T-helper 1 cell (primary cell): Measurements from ENCODE around the gene EXOSC6.
"Not testable (repeated sequence)": the region's sequence is repeated elsewhere in the genome, so short reads cannot be mapped to it uniquely, and the experiment has no call there.

Source experiments
- DNase-seq, 5 donors: peaks; one replicate each; pipeline ENCODE4 v3.0.0-alpha.2; 2012 to 2020

The EXOSC6 gene

DNA sequence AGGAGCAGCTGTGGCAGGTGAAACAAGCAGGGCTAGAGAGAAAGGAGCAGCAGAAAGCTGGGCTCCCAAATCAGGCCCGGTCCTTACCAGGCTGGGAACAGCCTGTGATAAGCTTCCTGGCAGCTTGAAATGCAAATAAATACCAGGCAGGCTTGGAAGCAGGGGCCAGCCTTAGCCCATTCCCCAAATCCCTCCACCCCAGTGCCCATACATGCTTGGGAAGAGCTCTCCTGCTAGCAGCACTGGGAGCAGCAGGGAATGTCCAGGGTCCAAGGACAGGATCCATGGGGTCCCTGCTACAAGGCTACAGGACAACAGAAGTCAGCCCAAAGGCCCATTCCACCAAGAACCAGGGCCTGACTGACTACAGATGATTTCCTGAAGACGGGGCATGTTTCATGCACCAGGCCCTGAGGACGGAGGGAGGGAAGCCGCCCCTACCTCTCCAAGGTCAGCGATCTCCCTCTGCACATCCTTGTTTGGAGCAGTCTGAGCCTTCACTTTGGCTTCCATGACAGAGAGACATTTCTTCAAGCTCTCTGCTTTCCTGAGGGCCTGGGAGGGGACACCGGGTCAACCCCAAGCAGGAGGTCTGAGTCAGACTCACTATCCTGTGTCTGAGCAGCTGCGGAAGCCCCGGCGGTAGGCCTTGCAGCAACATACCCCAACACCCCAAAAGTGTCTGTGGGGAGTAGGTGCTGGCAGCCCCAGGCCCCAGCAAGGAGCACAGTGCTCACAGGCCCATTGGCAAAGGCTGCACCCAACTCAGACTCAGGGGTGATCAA lies 2.6 kb upstream of the EXOSC6 start:
- DNase-seq: no peak

DNA sequence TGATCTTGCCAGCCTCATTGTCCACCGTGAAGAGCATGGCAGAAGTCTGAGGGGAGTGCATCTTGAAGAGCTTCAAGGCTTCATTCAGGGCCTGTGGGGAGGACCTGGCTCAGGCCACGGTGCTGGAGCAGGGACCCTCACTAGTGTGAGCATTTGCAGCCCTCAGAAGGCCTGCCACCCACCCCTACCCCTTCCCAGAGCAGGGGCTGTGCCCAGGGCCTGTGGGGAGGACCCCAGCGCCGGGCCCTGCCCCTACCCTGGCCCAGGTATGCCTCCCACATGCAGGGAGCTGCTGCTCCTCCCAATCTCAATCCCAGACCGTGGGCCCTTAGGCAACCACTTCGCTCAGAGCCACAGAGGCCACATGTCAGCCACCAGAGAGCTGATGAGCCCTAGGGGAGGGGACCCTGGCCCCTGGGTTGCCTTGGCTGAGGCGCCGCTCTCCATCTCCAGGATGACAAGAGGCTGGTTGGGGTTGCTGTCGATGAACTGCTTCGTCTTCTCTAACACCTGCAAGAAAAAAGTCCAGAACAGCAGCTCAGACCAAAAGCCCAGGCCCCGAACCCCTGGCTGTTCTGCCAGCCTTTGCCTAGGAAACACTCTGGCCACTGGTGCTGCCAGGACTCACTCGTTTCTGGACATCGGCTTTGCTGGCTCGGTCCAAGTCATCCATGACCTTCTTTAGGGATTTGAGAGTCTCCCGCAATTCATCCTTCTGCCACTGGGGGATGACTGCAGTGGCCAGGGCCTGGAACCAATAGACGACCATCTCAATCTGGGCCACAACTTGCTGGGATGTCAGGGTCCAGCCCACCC lies 1.8 kb upstream of the EXOSC6 start:
- peak in 1 of 5 donors; percentile 24 for DNase-seq

- no peak for DNase-seq
Measured at GRCh38 chr16:70252355-70252988, 732 bp upstream of the EXOSC6 start.

GRCh38 chr16:70250748-70251628 lies 752 bp downstream of the EXOSC6 start:
- DNase-seq: peak in 3 of 5 donors; percentile 24 to 36 (median 30)

GRCh38 chr16:70249697-70250096 lies 2.0 kb downstream of the EXOSC6 start:
- DNase-seq: not testable (repeated sequence)

DNA sequence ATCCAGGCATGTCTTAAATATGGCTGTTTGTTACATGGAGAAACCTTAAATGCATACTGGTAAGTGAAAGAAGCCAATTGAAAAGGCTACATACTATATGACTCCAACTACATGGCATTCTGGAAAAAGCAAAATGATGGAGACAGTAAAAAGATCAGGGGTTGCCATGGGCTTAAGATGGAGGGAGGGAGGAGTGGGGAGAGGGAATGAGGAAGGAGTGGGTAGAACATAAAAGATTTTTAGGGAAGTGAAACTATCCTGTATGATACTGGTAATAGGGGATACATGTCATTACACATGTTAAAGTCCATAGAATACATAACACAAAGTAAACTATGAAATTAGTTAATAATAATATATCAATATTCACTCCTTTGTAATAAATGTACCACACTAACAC lies 13.0 kb downstream of the EXOSC6 start:
- not testable (repeated sequence) for DNase-seq

DNA sequence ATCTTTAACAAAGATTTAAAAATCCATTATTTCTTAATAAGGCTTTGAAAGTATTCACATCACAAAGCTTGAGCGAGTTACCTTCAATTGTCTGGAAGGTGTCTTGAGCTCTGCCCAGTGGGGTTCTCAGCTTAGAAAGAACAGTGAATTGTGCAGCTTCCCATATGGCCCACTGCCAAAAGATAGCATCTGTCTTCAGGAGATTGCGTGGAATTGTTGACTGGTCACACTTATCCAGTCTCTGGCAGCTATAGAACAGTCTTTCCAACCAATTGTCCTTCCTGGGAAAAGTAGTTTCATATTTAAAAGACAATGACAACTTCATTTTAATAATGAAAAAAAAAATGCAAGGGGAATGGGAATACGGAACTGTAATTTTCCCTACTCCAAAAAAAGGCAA lies 19.9 kb downstream of the EXOSC6 start:
- DNase-seq: not testable (repeated sequence)

- DNase-seq: not testable (repeated sequence)
Measured at GRCh38 chr16:70226024-70226423, 25.7 kb downstream of the EXOSC6 start.

- DNase-seq: not testable (repeated sequence)
Measured at GRCh38 chr16:70225430-70225829, 26.3 kb downstream of the EXOSC6 start.

DNA sequence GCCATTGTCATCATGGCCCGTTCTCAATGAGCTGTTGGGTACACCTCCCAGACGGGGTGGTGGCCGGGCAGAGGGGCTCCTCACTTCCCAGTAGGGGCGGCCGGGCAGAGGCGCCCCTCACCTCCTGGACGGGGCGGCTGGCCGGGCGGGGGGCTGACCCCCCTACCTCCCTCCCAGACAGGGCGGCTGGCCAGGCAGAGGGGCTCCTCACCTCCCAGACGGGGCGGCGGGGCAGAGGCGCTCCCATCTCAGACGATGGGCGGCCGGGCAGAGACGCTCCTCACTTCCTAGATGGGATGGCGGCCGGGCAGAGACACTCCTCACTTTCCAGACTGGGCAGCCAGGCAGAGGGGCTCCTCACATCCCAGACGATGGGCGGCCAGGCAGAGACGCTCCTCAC lies 27.1 kb downstream of the EXOSC6 start:
- DNase-seq: not testable (repeated sequence)

GRCh38 chr16:70223971-70224513 lies 27.7 kb downstream of the EXOSC6 start:
- not testable (repeated sequence) for DNase-seq

DNA sequence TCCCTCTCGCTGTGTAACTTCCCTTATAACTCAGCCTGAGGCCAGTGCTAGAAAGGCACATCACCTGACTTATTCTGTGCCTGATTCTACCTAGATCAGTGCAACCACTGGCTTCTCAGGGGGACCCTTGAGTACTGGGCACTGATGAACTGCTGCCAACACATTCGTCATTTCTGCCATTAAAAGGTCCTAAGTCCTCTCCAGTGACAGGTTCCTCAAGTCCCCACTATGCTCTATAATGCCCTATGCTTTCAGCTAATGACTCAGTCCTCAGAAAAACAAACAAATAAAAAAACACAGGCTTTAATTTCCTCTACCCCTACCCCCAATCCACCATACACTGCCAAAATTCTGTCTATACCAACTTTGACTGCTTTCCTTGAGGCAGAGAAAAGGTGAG lies 28.5 kb downstream of the EXOSC6 start:
- not testable (repeated sequence) for DNase-seq

DNA sequence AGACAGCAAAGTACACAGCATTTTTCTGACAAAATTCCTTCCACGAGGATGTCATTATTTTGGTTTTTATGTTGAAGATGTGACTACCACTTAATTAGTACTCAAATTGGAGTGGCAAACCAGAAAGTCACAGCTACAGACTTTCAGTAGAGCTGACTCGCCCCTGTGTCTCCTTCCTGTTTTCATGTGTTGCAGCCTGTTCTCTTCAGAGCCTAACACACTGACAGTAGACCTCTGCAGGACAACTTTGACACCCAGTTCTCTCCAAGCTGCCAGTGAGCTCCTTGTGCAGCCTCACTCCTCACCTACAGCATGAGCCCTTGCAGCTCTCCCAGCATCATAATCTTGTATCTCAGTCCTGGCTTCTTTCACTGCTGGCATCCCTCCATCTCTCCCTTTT lies 29.2 kb downstream of the EXOSC6 start:
- DNase-seq: not testable (repeated sequence)

DNA sequence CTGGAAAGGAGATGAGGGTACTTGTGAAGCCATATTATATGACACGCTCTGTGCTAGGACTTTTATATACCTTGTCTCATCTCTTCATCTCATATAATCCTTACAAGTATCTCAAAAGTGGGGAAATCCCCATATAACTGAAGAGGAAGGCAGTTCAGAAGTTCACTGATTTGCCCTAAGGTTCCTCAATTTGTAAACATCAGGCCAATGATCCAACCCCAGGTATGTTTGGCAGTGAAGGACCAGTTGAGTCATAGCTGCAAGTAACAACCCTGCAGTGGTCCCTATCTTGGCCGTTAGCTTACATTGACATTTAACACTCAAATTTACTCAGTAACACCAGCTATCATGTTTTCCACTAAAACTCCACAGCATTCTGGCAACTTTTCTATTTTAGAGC lies 33.2 kb downstream of the EXOSC6 start:
- not testable (repeated sequence) for DNase-seq

DNA sequence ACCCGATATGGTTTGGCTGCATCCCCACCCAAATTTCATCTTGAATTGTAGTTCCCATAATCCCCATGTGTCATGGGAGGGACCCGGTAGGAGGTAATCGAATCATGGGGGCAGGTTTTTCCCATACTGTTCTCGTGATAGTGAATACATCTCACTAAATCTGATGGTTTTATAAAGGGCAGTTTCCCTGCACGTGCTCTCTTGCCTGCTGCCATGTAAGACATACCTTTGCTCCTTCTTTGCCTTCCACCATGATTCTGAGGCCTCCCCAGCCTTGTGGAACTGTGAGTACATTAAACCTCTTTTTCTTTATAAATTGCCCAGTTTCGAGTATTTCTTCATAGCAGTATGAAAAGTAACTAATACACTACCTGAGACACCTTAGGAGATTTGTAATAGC lies 45.4 kb downstream of the EXOSC6 start:
- DNase-seq: not testable (repeated sequence)

GRCh38 chr16:70204668-70205405 lies 46.9 kb downstream of the EXOSC6 start:
- not testable (repeated sequence) for DNase-seq

DNA sequence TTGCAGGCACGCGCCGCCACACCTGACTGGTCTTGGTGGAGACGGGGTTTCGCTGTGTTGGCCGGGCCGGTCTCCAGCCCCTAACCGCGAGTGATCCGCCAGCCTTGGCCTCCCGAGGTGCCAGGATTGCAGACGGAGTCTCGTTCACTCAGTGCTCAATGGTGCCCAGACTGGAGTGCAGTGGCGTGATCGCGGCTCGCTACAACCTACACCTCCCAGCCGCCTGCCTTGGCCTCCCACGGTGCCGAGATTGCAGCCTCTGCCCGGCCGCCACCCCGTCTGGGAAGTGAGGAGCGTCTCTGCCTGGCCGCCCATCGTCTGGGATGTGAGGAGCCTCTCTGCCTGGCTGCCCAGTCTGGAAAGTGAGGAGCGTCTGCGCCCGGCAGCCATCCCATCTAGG lies 47.7 kb downstream of the EXOSC6 start:
- not testable (repeated sequence) for DNase-seq

DNA sequence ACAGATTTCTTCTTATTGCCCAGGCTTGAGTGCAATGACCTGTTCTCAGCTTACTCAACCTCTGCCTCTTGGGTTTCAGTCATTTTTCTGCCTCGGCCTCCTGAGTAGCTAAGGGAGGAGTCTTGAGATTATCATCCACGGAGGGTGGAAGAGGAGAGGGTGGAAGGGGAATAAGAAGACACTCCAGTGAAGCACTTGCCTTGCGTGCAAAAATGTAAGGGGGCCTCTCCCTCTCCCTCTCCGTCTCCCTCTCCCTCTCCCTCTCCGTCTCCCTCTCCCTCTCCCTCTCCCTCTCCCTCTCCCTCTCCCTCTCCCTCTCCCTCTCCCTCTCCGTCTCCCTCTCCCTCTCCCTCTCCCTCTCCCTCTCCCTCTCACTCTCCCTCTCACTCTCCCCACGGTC lies 48.2 kb downstream of the EXOSC6 start:
- DNase-seq: not testable (repeated sequence)

GRCh38 chr16:70200063-70200462 lies 51.7 kb downstream of the EXOSC6 start:
- not testable (repeated sequence) for DNase-seq

DNA sequence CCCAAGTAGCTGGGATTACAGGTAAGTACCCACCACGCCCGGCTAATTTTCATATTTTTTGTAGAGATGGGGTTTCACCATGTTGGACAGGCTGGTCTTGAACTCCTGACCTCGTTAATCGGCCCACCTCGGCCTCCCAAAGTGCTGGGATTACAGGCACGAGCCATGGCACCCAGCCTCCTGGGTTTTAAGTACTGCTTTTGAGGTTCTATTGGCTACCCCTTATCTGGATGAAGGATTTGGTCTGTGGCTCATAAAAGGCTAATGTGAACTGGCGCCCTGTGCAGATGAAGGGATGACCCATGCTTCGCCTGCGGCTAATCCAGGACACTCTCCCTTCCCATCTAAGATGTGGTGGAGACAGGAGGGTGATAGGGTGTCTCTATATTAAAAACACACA lies 52.6 kb downstream of the EXOSC6 start:
- not testable (repeated sequence) for DNase-seq

DNA sequence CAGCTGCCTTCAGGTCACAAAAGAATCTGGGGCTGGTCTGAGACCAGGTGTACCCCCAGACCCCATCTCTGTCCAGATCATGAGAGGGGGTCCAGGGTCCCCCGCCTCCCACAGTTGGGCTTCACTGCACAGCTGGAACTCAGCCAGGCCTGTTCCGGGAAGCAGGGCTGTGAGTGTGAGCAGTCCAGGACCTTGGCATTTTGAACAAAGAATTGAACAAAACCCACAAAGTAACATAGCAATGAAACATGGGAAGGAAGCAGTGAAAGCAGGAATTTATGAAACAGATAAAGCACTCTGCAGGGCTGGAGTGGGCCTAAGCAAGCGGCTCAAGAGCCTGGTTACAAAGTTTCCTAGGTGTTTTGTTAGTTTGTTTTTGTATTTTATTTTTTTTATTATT lies 53.1 kb downstream of the EXOSC6 start:
- not testable (repeated sequence) for DNase-seq
